ENCODE results near the gene CCDC60.

CCDC60 gene

GRCh38 chr12:119528241-119528640 is 193.7 kb downstream of the CCDC60 start:
- no peak for DNase-seq (ENCODE audit: low spot score)

GRCh38 chr12:119540476-119540875 is 205.9 kb downstream of the CCDC60 start:
- no peaks in the 10 kb centered on the region for H3K4me1 ChIP-seq (ENCODE audit: insufficient read depth, poor library complexity, severe bottlenecking)
- TF ChIP-seq CTCF (IDR thresholded peaks at IDR 0.05; ENCODE audit: poor library complexity, severe bottlenecking) = no peak
- no peaks in the 10 kb centered on the region for H3K9me3 ChIP-seq (ENCODE audit: severe bottlenecking)
- no peak for ATAC-seq (ENCODE audit: low read depth)
- no peak overlapping the region for H3K27ac ChIP-seq (ENCODE audit: poor library complexity, severe bottlenecking)
- DNase-seq (ENCODE audit: low spot score) = no peak
- no peaks in the 10 kb centered on the region for H3K27me3 ChIP-seq (ENCODE audit: insufficient read depth, poor library complexity, severe bottlenecking)
- no peaks in the 10 kb centered on the region for H3K36me3 ChIP-seq (ENCODE audit: low read depth)
- H3K4me3 ChIP-seq (ENCODE audit: severe bottlenecking) = no peak overlapping the region

More at GRCh38 chr12:119528241-119528640, 193.7 kb downstream of the CCDC60 start:
- H3K27me3 ChIP-seq (ENCODE audit: insufficient read depth, poor library complexity, severe bottlenecking) = no peaks in the 10 kb centered on the region
- H3K27ac ChIP-seq (ENCODE audit: poor library complexity, severe bottlenecking) = no peak overlapping the region
- no peaks in the 10 kb centered on the region for H3K9me3 ChIP-seq (ENCODE audit: severe bottlenecking)
- no peak overlapping the region for H3K4me3 ChIP-seq (ENCODE audit: severe bottlenecking)
- no peak for ATAC-seq (ENCODE audit: low read depth)
- no peaks in the 10 kb centered on the region for H3K36me3 ChIP-seq (ENCODE audit: low read depth)
- H3K4me1 ChIP-seq (ENCODE audit: insufficient read depth, poor library complexity, severe bottlenecking) = no peaks in the 10 kb centered on the region
- TF ChIP-seq CTCF (IDR thresholded peaks at IDR 0.05; ENCODE audit: poor library complexity, severe bottlenecking) = no peak

GRCh38 chr12:119544765-119545625 is 210.5 kb downstream of the CCDC60 start:
- no peaks in the 10 kb centered on the region for H3K9me3 ChIP-seq (ENCODE audit: severe bottlenecking)
- H3K27ac ChIP-seq (ENCODE audit: poor library complexity, severe bottlenecking) = no peak overlapping the region
- TF ChIP-seq CTCF (IDR thresholded peaks at IDR 0.05; ENCODE audit: poor library complexity, severe bottlenecking) = peak; percentile 85
- no peaks in the 10 kb centered on the region for H3K36me3 ChIP-seq (ENCODE audit: low read depth)
- no peak overlapping the region for H3K4me3 ChIP-seq (ENCODE audit: severe bottlenecking)
- no peaks in the 10 kb centered on the region for H3K4me1 ChIP-seq (ENCODE audit: insufficient read depth, poor library complexity, severe bottlenecking)
- H3K27me3 ChIP-seq (ENCODE audit: insufficient read depth, poor library complexity, severe bottlenecking) = no peaks in the 10 kb centered on the region
- no peak for DNase-seq (ENCODE audit: low spot score)
- ATAC-seq (ENCODE audit: low read depth) = peak; percentile 48; the same call in 1 of the 3 replicates

GRCh38 chr12:119546340-119546739 is 211.8 kb downstream of the CCDC60 start:
- no peak overlapping the region for H3K27ac ChIP-seq (ENCODE audit: poor library complexity, severe bottlenecking)
- H3K27me3 ChIP-seq (ENCODE audit: insufficient read depth, poor library complexity, severe bottlenecking) = no peaks in the 10 kb centered on the region

More at GRCh38 chr12:119546340-119546739, 211.8 kb downstream of the CCDC60 start:
- TF ChIP-seq CTCF (IDR thresholded peaks at IDR 0.05; ENCODE audit: poor library complexity, severe bottlenecking) = no peak
- Histone ChIP-seq H3K4me3 (ENCODE audit: severe bottlenecking) (no peak overlapping the region), H3K9me3 (ENCODE audit: severe bottlenecking) (no peaks in the 10 kb centered on the region), H3K4me1 (ENCODE audit: insufficient read depth, poor library complexity, severe bottlenecking) (no peaks in the 10 kb centered on the region), H3K36me3 (ENCODE audit: low read depth) (no peaks in the 10 kb centered on the region)
- no peak for DNase-seq (ENCODE audit: low spot score)
- ATAC-seq (ENCODE audit: low read depth) = no peak
